Esophagus squamous epithelium (tissue), 4 donors: ENCODE measurements around the gene DNM3.

Experiments
- POLR2A ChIP-seq, 4 donors: fragments of 450-650 bp; IDR thresholded peaks; one replicate each; pipeline ENCODE4 v1.6.1; 2017; ENCODE audit warnings: antibody characterized with exemption in 4 of 4, mild to moderate bottlenecking in 4 of 4, moderate library complexity in 3 of 4
- TF ChIP-seq, protein P1 (sequence below), 6 experiments: fragments of 450-650 bp in 4 of 6; fragments of 200-600 bp in 2 of 6; sonication (generic) in 2 of 6; IDR thresholded peaks; one replicate each; pipeline ENCODE4 v1.5.1; 2016 to 2019; ENCODE audit warnings: antibody characterized with exemption in 6 of 6, mild to moderate bottlenecking in 4 of 6, moderate library complexity in 4 of 6

DNA sequence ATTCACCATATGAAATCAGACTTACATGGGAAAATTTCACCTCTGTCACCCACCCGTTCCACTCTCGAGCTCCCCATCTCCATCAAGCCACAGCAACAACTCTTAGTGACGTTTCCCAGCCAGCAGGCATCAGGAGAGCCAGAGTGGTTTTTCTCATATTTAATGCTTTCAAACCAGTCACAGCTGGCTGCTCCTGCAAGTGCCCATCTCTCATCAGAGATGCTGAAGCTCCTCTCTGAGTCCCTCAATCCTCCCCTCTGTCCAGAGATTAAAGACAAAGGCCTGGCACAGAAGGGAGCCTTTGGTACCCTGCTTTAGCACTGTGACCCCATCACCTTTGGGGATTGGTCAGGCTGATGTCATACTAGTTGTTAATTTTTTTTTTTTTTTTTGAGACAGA, 277.3 kb downstream of the DNM3 start:
- TF ChIP-seq POLR2A (IDR thresholded peaks at IDR 0.05): no peak
- TF ChIP-seq, protein P1, sequence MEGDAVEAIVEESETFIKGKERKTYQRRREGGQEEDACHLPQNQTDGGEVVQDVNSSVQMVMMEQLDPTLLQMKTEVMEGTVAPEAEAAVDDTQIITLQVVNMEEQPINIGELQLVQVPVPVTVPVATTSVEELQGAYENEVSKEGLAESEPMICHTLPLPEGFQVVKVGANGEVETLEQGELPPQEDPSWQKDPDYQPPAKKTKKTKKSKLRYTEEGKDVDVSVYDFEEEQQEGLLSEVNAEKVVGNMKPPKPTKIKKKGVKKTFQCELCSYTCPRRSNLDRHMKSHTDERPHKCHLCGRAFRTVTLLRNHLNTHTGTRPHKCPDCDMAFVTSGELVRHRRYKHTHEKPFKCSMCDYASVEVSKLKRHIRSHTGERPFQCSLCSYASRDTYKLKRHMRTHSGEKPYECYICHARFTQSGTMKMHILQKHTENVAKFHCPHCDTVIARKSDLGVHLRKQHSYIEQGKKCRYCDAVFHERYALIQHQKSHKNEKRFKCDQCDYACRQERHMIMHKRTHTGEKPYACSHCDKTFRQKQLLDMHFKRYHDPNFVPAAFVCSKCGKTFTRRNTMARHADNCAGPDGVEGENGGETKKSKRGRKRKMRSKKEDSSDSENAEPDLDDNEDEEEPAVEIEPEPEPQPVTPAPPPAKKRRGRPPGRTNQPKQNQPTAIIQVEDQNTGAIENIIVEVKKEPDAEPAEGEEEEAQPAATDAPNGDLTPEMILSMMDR (IDR thresholded peaks at IDR 0.05): no peak
